ENCODE measurements around the gene DCDC1. TPM values are rescaled to one million over a fixed set of nuclear protein-coding genes. Genes with fewer than 3 reads are reported as not detected.

The DCDC1 gene
- total RNA-seq, 1 experiment from 2014 or later: 2.2 TPM

DNA sequence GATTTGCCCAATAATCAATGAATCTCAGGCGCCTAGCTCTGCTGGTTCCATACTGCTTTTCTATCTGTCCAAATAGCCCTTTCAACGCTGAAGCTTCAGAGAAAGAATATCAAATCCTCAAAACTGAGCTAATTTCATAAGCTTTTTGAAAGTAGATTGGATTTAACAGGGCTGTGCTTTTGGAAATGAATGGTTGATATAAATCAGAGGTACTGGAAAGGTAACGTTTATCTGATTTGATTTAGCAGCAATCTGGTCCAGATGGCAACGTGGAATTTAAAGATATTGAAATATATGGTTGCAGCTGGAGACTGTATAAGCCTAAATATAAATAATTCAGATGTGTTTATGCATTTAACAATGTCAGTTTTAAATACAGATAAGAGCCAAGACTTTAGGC is 553.9 kb downstream of the DCDC1 start:
- H3K4me1 ChIP-seq (replicated peaks; ENCODE audit: insufficient read depth): no peaks in the 10 kb centered on the region
- no peaks in the 10 kb centered on the region for H3K36me3 ChIP-seq (ENCODE audit: low read depth)
- ChIA-PET POLR2A (ENCODE audit: unreplicated experiment) (no interaction called here), CTCF (no interaction called here)
- no peak overlapping the region for H3K4me2 ChIP-seq
- BruUV-seq (replicated peaks): no TSS peak
- no peaks in the 10 kb centered on the region for H3K79me2 ChIP-seq (ENCODE audit: low read depth)
- no peak for DNase-seq
- H3K27ac ChIP-seq: no peak overlapping the region
- no peak overlapping the region for H2AFZ ChIP-seq
- H3F3A ChIP-seq (ENCODE audit: insufficient read depth, low read depth): no peaks in the 10 kb centered on the region
- H3K27me3 ChIP-seq (ENCODE audit: insufficient read depth, low read depth): no peaks in the 10 kb centered on the region
- H3K4me3 ChIP-seq: no peak overlapping the region
- TF ChIP-seq EZH2 (IDR thresholded peaks at IDR 0.05; ENCODE audit: low read depth): no peak
- TF ChIP-seq, protein P1, sequence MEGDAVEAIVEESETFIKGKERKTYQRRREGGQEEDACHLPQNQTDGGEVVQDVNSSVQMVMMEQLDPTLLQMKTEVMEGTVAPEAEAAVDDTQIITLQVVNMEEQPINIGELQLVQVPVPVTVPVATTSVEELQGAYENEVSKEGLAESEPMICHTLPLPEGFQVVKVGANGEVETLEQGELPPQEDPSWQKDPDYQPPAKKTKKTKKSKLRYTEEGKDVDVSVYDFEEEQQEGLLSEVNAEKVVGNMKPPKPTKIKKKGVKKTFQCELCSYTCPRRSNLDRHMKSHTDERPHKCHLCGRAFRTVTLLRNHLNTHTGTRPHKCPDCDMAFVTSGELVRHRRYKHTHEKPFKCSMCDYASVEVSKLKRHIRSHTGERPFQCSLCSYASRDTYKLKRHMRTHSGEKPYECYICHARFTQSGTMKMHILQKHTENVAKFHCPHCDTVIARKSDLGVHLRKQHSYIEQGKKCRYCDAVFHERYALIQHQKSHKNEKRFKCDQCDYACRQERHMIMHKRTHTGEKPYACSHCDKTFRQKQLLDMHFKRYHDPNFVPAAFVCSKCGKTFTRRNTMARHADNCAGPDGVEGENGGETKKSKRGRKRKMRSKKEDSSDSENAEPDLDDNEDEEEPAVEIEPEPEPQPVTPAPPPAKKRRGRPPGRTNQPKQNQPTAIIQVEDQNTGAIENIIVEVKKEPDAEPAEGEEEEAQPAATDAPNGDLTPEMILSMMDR (conservative IDR thresholded peaks at IDR 0.05): no peak
- intact Hi-C loops (cut with micrococcal nuclease; ENCODE audit: unreplicated experiment): loop anchor here (10.0 kb wide), 1 partner anchor 59 kb away; no protein-coding TSS in a partner anchor
- no peaks in the 10 kb centered on the region for H3K9me3 ChIP-seq (ENCODE audit: insufficient read depth, low read depth)
- no peaks in the 10 kb centered on the region for H3K9me2 ChIP-seq (ENCODE audit: insufficient read depth)
- no peaks in the 10 kb centered on the region for H4K20me1 ChIP-seq (ENCODE audit: insufficient read depth)

DNA sequence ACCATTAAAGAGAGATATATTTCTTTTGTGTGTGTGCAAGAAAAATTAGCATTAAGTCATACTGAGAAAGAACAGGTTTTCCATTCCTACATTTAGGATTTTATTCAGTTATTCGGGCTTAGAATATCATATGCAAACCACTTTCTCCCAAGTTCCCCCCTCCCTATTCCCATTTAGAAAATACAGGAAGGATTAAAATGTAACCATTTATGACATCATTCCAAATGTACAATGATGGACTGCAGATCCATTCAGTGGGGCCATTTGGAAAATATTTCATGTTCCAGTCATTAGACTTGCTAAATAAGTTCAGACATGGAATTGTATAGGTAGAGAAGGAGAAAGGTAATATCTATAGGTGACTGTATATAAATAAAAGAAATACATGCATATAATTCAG is 554.8 kb downstream of the DCDC1 start:
- Histone ChIP-seq H3K4me1 (replicated peaks; ENCODE audit: insufficient read depth) (no peaks in the 10 kb centered on the region), H3K27ac (no peak overlapping the region), H3K4me3 (no peak overlapping the region), H3K4me2 (no peak overlapping the region), H3K27me3 (ENCODE audit: insufficient read depth, low read depth) (no peaks in the 10 kb centered on the region), H3K36me3 (ENCODE audit: low read depth) (no peaks in the 10 kb centered on the region), H2AFZ (no peak overlapping the region), H3K9me3 (ENCODE audit: insufficient read depth, low read depth) (no peaks in the 10 kb centered on the region), H3K9me2 (ENCODE audit: insufficient read depth) (no peaks in the 10 kb centered on the region), H4K20me1 (ENCODE audit: insufficient read depth) (no peaks in the 10 kb centered on the region), H3K79me2 (ENCODE audit: low read depth) (no peaks in the 10 kb centered on the region), H3F3A (ENCODE audit: insufficient read depth, low read depth) (no peaks in the 10 kb centered on the region)
- ChIA-PET POLR2A (ENCODE audit: unreplicated experiment) (no interaction called here), CTCF (no interaction called here)
- TF ChIP-seq, protein P1 (conservative IDR thresholded peaks at IDR 0.05): no peak
- TF ChIP-seq EZH2 (IDR thresholded peaks at IDR 0.05; ENCODE audit: low read depth): no peak
- BruUV-seq (replicated peaks): no TSS peak
- DNase-seq: no peak
- intact Hi-C loops (cut with micrococcal nuclease; ENCODE audit: unreplicated experiment): loop anchor here (10.0 kb wide), 1 partner anchor 60 kb away; no protein-coding TSS in a partner anchor

Other genes with a start within 250 kb of the DCDC1 start
- 18.2 and 24.0 TPM in 2 replicates for gene DNAJC24, start 121 bp upstream of the DCDC1 start, total RNA-seq (2021)
- 37.8 and 41.9 TPM in 2 replicates for gene IMMP1L, start 139.9 kb upstream of the DCDC1 start, total RNA-seq (2021)
- gene ELP4, start 140.0 kb upstream of the DCDC1 start, total RNA-seq (2021): 15.1 and 20.5 TPM in 2 replicates